GM21447 (cell line): ENCODE results near the gene NR2C1.
"Not testable (repeated sequence)": the region's sequence is repeated elsewhere in the genome, so short reads cannot be mapped to it uniquely, and the experiment has no call there.

ENCODE experiments used
- ATAC-seq: cut with Tn5 transposase; IDR thresholded peaks from one replicate; pipeline ENCODE4 v1.9.1; 2021; ENCODE audit not compliant: unreplicated experiment

The NR2C1 gene

DNA sequence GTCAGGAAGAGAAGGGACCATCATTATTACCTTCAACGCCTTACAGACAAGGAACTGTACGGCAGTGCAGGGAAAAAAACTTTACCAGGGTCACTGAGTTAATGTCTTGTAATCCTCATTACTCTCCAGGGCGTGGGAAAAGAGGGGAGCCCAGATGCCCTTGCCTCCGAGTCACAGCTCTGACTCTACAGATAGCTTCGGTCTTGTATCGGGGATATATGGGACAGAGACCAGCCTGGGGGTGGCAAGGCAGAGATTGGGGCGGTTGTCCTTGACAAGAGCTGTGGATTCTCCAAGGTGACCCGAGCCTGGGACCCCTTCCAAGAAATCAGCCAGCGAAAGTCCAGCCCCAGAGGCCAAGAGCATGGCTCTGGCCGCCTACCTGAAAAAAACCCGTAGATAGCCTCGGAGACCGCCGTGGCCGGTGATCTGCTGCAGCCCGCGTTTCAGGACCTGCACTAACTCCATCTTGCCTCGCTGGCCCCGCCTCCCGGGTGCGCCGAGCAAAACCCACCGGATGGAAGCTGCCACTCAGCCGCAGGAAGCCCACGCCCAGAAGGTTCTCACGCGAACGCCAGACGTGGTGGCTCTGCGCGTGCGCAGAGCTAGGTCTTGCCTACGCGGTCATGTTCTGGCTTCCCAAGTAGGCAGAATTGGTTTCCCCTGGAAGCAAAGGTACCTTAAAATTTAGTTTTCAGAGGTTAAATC lies 70.1 kb downstream of the NR2C1 start, which contains the start of gene NDUFA12:
NDUFA12 (minus strand) TSS at position 485 of the 708 bp plus-strand sequence; CDS start at position 468, 17 bp downstream.
- ATAC-seq, result peak; percentile 98

GRCh38 chr12:95002754-95003153 lies 70.7 kb downstream of the NR2C1 start:
- no peak for ATAC-seq

- ATAC-seq, result no peak
Measured at GRCh38 chr12:94998326-94998725, 75.1 kb downstream of the NR2C1 start.

DNA sequence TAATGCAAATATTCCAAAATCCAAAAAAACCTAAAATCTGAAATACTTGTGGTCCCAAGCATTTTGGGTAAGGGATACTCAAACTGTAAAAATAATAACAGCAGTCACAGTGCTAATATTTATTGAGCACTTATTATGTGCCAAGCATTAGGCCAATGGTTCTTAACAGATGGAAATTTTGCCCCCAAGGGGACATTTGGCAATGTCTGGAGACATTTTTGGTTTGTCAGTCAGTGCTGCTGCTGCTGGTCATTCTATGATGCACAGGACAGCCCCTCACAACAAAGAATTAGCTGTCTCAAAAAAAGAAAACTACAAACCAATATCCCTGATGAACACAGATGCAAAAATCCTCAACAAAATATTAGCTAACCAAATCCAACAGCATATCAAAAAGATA lies 75.7 kb downstream of the NR2C1 start:
- ATAC-seq, result no peak

GRCh38 chr12:94997061-94997460 lies 76.4 kb downstream of the NR2C1 start:
- ATAC-seq, result no peak

DNA sequence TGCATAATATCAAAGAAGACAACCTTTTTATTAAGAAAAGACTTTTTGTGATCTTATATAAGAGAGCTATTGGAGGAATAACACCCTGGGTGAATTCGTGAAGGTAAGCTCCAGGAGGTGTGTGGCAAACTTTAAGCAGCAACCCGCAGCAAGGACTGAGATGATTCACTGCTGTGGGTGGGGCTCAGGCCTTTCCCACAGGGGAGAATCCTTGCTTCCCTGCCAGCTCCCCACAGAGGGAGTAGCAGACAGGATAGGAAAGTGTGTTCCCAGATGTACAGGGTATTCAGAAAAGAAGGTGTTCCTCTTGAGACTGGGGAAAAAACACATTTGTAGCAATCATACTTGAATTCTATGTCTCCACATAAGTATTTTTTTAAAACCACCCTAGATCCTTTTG lies 79.1 kb downstream of the NR2C1 start:
- ATAC-seq, result no peak

- ATAC-seq, result not testable (repeated sequence)
Measured at GRCh38 chr12:94993855-94994254, 79.6 kb downstream of the NR2C1 start.

DNA sequence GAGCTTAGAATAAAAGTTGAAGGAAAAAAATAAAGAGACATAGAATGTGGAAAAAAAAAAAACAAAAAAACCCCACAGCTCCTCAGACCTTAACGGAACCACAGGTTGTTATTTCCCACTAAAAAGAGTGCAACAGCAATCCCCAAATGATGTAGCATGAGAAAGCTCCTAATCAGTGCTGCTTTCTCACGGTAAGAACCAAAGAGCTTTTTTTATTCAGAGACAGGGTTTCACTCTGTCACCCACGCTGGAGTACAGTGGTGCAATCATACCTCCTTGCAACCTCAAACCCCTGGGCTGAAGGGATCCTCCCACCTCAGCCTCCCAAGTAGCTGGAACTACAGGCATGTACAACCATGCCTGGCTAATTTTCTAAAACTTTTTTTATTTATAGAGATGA lies 83.2 kb downstream of the NR2C1 start:
- no peak for ATAC-seq

- ATAC-seq, result no peak
Measured at GRCh38 chr12:94988471-94988870, 84.9 kb downstream of the NR2C1 start.

- no peak for ATAC-seq
Measured at GRCh38 chr12:94987801-94988200, 85.6 kb downstream of the NR2C1 start.

DNA sequence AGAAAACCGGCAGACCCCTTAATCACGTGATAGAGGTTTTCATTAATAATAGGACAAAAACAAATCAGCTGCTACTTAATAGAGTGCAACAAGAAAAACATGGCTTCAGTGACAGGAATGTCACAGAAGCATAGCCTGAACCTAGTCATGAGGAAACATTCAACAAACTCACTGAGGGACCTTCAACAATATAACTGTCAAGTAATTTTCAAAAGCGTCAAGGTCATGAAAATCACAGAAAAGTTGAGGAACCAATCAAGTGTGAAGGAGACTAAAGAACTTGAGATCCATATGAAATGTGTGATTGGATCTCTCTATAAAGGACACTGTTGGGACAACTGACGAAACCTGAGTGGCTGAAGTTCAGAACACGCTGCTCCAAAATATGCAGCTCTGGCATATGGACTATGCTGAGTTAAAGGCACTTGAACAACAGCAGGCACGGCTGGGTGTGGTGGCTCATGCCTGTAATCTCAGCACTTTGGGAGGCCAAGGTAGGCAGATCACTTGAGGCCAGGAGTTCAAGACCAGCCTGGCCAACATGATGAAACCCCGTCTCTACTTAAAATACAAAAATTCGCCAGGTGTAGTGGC lies 86.2 kb downstream of the NR2C1 start:
- ATAC-seq, result no peak

DNA sequence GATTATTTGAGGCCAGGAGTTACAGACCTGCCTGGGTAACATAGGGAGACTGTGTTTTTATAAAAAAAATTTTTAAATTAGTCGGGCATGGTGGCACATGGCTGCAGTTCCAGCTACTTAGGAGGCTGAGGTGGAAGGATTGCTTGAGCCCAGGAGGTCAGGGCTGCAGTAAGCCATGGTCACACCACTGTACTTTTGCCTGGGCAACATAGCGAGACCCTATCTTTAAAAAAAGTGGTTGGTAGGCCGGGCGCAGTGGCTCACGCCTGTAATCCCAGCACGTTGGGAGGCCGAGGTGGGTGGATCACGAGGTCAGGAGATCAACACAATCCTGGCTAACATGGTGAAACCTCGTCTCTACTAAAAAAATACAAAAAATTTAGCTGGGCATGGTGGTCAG lies 88.3 kb downstream of the NR2C1 start:
- ATAC-seq, result not testable (repeated sequence)

- no peak for ATAC-seq
Measured at GRCh38 chr12:94983321-94983720, 90.1 kb downstream of the NR2C1 start.

DNA sequence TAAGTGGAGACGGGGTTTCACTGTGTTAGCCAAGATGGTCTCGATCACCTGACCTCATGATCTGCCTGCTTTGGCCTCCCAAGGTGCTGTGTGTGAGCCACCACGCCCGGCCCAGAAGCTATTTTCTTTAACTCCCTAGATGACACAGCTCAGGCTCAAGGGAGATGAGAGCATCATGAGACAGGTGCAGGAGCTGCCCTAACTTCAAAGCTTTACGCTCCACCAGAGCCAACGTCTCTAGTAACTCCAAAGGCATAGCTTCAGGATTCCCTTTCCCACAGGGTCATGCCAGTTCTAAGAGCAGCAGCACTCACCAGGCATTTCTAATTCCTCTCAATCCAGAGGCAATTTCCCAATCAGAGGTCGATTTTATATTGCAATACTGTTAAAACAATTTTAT lies 91.0 kb downstream of the NR2C1 start:
- ATAC-seq, result no peak

- no peak for ATAC-seq
Measured at GRCh38 chr12:94980577-94980976, 92.8 kb downstream of the NR2C1 start.

- ATAC-seq, result no peak
Measured at GRCh38 chr12:94979941-94980340, 93.5 kb downstream of the NR2C1 start.

- no peak for ATAC-seq
Measured at GRCh38 chr12:94977766-94978468, 95.5 kb downstream of the NR2C1 start.

DNA sequence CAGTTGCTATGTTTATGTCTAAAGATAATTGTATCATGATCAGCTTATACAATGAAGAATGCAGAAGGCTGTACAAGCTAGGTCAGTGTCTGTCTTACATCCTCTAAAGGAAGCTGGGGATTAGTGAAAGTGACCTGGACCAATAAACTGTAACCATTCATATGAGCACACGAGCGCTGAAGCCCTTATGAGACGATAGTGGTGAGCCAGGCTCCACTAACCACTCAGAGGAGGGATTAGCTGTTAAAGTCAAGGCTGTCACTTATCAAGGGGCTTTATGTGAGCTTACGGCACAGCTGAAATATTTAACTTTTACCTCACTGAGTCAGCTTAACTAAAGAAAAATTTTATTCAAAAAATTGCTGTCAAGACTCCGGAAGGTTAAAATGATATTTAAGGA lies 100.2 kb downstream of the NR2C1 start:
- no peak for ATAC-seq

- no peak for ATAC-seq
Measured at GRCh38 chr12:94972795-94973194, 100.6 kb downstream of the NR2C1 start.

GRCh38 chr12:94971923-94972322 lies 101.5 kb downstream of the NR2C1 start:
- no peak for ATAC-seq

DNA sequence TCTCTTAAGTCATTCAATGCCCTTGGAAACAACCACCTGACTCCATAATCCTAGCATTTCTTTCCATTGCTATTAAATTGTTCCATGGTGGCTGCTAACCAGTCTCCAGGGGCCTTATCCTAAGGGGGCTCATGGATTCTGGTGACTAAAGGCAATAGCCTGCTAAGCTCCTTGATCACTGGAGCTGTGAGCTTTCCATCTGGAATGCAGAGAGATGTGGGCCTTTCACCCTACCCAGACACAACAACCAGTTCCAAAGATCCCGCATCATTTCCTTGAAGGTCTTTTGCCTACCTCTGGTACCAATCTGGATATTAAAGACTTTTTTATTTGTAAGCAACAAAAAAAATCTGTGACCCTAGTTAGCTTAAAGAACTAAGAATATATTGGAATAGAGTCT lies 102.9 kb downstream of the NR2C1 start:
- ATAC-seq, result no peak
